GM21737 (cell line): ENCODE results near the gene KRTAP10-7.
"Not testable (repeated sequence)": the region's sequence is repeated elsewhere in the genome, so short reads cannot be mapped to it uniquely, and the experiment has no call there.

Experiments used
- ATAC-seq: cut with Tn5 transposase; IDR thresholded peaks from one replicate; pipeline ENCODE4 v1.9.1; 2021; ENCODE audit warnings: mild to moderate bottlenecking, moderate library complexity; ENCODE audit not compliant: unreplicated experiment

KRTAP10-7 gene

GRCh38 chr21:44600118-44600978, at the start of gene KRTAP10-7:
Gene KRTAP10-7, plus strand, starts transcription at chr21:44600597. Its CDS starts 25 bp downstream, at chr21:44600622.
- not testable (repeated sequence) for ATAC-seq

- no peak for ATAC-seq
Measured at GRCh38 chr21:44550807-44551206, 49.6 kb upstream of the KRTAP10-7 start.

GRCh38 chr21:44551340-44551961, 48.9 kb upstream of the KRTAP10-7 start, which contains the start of gene KRTAP10-2:
Gene KRTAP10-2, minus strand, starts transcription at chr21:44551505. Its CDS starts 47 bp downstream, at chr21:44551458.
- no peak for ATAC-seq

GRCh38 chr21:44552136-44552535, 48.3 kb upstream of the KRTAP10-7 start:
- ATAC-seq, result no peak

- no peak for ATAC-seq
Measured at GRCh38 chr21:44552681-44553080, 47.7 kb upstream of the KRTAP10-7 start.

- ATAC-seq, result no peak
Measured at GRCh38 chr21:44555200-44555875, 45.1 kb upstream of the KRTAP10-7 start.

- no peak for ATAC-seq
Measured at GRCh38 chr21:44556879-44557278, 43.5 kb upstream of the KRTAP10-7 start.

- ATAC-seq, result no peak
Measured at GRCh38 chr21:44557491-44558328, 42.7 kb upstream of the KRTAP10-7 start.

- ATAC-seq, result not testable (repeated sequence)
Measured at GRCh38 chr21:44558329-44558675, 42.1 kb upstream of the KRTAP10-7 start.

GRCh38 chr21:44558695-44559094, 41.7 kb upstream of the KRTAP10-7 start, which contains the start of gene KRTAP10-3:
Gene KRTAP10-3, minus strand, starts transcription at chr21:44558795. Its CDS starts 80 bp downstream, at chr21:44558715.
- no peak for ATAC-seq

GRCh38 chr21:44564099-44564498, 36.3 kb upstream of the KRTAP10-7 start:
- ATAC-seq, result no peak

GRCh38 chr21:44564886-44565598, 35.4 kb upstream of the KRTAP10-7 start:
- no peak for ATAC-seq

GRCh38 chr21:44566403-44566802, 34.0 kb upstream of the KRTAP10-7 start:
- ATAC-seq, result no peak

GRCh38 chr21:44567481-44568171, 32.8 kb upstream of the KRTAP10-7 start:
- ATAC-seq, result no peak

- ATAC-seq, result no peak
Measured at GRCh38 chr21:44568261-44568660, 32.1 kb upstream of the KRTAP10-7 start.

GRCh38 chr21:44568667-44569556, 31.5 kb upstream of the KRTAP10-7 start:
- no peak for ATAC-seq

GRCh38 chr21:44569861-44570517, 30.4 kb upstream of the KRTAP10-7 start:
- no peak for ATAC-seq

GRCh38 chr21:44571296-44571695, 29.1 kb upstream of the KRTAP10-7 start:
- no peak for ATAC-seq
